CD4-positive, alpha-beta T cell treated with Interleukin-6 for 4 hours (primary cell): ENCODE results near the gene SLC17A5.
"Not testable (repeated sequence)": the region's sequence is repeated elsewhere in the genome, so short reads cannot be mapped to it uniquely, and the experiment has no call there.

Source experiments
- DNase-seq: peaks from one replicate; pipeline ENCODE4 v3.0.0-alpha.2; 2020; ENCODE audit warnings: mixed read lengths

The SLC17A5 gene

DNA sequence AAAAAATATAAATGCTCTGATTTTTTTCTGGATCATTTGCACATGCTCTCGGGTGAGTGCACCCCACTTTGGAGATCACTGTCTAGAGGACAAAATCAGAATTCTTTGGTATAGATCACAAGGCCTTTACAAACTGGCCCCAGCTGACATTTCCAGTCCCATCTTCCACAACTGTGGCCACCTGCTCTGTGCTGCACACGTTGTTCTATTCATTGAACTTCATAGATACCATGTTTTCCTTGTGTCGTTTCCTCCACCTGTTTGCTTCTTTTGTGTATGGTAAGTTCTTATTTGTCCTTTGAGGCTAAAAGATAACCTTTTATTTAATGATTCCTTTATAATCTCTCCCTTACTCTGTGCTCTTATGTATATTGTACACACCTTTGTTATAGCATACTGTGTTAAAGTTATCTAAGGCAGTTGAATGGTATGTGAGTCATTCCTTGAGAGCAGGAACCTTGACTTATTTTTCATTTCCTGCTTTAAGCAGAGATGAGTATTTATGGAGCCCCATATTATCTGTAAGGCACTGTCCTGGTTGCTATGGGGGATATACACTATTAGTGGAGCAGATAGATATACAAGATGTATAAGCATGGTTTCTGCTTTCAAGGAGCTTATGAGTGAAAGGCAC lies 12.0 kb upstream of the SLC17A5 start:
- DNase-seq: no peak

DNA sequence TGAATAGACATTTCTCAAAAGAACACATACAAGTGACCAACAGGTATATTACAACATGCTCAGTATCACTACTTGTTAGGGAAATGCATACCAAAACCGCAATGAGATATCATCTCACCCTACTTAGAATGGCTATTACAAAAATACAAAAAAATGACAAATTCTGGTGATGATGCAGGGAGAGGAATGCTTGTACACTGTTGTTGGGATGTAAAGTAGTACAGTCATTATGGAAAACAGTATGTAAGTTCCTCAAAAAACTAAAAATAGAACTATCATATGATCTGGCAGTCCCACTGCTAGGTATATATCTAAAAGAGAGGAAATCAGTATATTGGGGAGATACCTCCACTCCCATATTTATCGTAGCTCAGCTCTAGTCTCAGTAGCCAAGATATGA lies 10.9 kb upstream of the SLC17A5 start:
- DNase-seq: no peak

DNA sequence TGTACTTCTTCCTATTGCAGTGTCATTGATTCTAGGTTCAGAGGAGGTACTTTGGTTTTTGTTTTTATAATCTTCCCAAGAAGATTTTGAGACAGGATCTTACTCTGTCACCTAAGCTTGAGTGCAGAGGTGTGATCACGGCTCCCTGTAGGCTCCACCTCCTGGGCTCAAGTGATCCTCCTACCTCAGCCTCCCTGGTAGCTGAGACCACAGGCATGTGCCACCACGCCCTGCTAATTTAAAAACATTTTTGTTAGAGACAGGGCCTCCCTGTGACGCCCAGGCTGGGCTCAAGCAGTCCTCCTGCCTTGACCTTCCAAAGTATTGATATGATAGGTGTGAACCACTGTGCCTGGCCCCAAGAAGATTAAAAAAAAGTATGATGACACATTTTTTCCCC lies 3.4 kb upstream of the SLC17A5 start:
- peak; percentile 12 for DNase-seq

DNA sequence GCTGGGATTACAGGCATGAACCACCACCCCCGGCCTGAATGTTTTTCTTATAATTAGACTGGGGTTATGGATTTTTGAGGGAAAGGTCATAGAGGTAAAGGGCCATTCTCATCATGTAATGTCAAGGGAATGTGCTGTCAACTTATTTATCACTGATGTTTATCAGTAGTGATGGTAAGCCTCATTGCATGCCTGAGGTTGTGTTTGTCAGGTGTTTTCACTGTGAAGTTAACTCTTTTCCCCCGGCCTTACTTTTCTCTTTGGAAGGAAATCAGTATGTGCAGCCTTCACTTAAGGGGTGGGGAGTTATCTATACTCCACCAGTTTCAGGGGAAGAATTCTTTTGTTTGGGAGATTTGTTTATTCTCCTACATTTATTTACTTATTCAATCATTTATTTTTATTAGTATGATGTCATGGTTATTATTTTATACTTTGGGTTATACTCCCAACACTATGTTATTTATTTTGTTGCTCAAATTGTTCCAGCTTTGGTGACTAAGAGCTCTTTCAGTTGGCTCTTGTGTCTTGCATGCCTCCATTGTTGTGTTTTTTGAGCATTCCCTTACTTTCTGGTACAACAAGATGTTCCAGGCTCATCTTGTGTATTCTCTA lies 2.8 kb upstream of the SLC17A5 start:
- DNase-seq: no peak

DNA sequence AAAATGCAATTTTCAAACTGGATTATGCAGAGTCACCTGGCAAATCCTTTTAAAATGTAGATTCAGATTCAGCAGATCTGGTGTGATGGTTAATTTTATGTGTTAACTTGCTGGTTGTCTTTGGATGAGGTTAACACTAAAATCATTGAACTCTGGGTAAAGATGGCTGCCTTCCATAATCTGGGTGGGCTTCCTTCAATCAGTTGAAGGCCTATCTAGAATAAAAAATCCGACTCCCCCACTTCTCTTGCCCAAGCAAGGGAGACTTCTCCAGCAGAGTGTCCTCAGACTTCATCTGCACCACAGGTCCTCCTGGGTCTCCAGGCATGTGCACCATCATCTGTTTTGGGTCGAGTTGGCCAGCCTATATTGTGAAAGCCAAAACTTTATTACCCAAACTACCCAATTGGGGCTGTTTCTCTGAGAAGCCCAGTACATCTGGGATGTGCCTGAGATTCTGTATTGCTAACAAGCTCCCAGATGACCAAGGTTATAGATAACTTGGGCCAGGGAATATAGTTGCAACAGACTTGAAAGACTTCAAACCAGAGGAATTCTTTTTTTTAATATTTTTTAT lies 1.6 kb upstream of the SLC17A5 start:
- DNase-seq: no peak

DNA sequence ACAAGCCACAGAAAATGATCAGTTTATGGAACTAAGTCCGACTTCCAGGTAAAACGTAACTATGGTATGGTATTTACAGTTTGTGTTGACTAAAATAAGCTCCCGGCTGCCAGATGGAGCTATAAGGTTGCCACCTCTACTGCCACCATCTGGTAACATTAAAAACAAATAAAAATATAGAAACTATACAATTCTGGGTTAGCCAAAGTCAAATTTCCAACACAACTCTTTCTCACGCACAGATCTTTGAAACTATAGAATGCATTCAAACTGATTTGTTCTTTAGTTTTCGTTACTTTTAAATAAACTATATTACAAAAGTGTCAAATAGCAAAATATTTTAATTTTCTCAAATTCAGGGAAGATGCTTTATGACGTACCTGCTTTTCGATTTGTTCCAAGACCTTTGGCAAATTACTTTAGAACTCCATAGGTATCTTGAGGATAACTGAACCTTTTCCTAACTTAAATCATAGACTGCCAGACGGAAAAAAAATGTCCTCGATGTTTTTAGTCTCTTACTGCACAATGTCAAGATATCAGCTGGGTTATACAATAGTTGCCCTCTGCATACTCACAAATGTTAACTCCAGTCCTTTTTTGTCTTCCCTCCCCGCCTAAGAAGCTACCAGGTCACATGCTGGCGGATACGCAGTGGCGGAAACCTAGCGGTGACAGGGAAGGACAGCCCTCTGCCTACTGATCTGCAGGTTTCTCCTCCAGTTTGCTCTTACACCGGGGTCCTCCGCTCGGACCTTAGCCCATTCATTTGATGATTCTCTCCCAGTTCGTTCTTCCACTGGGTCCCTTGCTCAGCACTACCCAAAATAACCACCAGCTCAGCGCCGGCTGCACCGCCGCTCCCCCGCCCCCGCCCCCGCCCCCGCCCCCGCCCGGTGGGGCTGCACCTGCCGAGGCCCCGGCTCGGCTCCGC lies 888 bp downstream of the SLC17A5 start:
- DNase-seq: peak; percentile 74

DNA sequence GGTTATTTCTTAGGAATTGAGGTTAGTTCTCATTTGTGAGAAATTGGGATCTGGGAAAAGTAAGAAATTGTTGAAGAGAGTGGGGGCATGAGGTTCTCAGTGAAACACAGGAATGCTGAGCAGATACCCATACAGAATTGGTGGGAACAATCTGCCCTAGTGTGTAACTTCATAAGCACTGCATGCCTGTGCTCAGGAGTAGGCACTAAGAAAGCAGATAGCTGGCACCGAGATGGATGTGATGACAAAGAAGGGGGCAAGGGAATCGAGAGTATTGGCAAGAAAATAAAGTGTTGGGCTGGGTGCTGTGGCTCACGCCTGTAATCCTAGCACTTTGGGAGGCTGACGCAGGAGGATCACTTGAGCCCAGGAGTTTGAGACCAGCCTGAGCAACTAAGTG lies 4.0 kb downstream of the SLC17A5 start:
- no peak for DNase-seq

DNA sequence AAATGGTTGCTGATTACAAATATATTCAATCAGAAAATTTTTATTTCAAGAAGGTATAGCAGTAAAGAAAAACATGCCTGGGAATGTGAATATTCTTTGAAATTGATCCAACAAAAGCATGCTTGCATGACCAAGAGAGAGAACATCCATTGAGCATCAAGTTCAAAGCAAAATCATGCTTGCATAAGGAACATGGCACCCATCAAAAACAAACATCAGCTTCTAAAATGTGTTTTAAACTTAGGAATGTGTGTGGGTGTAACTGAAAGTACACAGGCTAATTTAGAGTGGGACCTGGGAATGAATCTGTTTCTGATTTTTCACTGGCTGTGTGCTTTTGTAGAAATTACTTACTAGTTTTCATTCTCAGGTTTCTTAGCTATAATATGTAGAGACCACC lies 5.6 kb downstream of the SLC17A5 start:
- DNase-seq: no peak

DNA sequence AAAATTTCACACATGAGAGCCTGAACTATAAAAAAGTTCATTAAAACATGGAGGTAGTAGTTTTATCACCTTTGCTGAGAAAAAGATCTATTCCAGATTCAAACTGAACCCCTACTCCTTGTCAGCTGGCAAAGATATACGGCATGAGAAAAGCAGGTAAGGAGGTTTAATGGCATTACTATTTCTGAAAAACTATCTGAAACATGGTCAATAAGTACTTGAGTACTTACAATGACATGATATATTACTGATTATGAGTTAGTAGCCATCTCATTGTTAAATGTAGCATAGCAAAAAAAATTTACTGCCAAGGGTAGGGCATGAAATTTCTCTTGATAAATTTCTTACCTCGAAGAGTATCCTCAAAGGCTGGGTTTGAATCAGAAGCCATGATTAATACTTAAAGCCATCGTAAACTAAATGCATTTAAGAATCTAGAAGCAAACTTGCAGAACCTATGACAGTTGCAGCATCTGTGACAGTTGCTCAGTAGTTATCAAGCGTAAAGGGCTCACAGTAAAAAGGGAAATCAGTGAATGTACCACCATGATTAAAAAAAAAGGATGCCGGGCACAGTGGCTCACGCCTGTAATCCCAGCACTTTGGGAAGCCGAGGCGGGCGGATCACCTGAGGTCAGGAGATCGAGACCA lies 8.7 kb downstream of the SLC17A5 start:
- DNase-seq: no peak

DNA sequence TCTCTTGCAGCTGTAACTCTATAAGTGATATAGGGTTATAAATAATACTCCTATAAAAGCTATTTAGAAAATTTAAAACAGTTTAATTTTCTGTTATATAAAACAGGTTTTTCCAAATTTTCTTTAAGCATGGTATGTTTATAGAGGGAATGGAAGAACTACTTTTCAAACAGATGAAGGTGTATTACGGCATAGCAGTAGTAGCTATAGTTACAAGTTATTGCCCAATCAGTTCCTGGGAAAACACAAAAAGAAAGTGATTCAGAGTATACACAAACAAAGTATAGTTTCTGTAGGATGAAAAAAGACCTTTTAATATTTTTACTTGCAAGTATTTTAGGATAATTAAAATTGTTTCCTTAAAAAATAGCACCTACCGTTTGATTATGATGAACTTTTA lies 9.8 kb downstream of the SLC17A5 start:
- DNase-seq: no peak

DNA sequence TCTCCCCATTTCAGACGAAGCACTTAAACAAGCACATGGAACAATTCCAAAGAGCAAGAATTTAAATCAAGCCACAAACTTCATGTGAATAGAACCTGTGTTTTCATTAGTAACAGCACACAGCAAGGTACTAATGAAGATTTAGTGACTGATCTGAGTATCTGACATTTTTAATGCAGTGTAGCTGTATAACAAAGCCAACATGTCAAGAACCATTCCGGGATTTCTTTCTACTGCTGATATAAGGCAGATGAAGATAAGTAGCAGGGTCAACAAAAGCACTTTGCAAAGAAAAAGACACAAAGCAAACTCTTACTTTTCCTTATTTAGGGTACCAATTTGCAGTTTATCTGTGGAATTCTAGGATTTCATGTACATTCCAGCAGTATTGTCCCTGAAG lies 11.3 kb downstream of the SLC17A5 start:
- DNase-seq: no peak

DNA sequence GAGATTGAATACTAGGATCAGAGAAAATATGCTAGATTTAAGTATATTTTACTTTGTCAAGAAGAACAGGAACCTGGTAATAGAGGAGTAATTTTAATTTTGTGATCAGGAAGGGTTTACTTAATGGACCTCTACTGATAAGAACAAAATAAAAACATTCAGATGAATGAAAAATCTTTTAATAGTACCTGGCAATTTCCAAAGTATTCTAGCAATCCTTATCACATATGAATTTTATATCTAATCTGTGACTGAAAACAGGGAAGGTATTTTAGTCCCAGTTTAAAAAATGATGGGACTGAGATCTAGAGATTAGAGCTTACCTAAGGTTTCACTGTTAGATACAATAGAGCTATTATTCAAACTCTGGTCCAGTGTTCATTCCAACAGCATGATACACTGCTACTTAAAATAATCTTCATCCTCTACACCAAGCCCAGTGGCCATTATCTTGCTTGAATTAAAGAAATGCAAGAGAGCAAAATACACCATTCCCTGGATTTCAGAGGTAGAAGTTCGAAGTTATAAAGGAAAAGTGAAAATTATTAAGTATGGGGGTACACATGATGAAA lies 13.5 kb downstream of the SLC17A5 start:
- DNase-seq: no peak

DNA sequence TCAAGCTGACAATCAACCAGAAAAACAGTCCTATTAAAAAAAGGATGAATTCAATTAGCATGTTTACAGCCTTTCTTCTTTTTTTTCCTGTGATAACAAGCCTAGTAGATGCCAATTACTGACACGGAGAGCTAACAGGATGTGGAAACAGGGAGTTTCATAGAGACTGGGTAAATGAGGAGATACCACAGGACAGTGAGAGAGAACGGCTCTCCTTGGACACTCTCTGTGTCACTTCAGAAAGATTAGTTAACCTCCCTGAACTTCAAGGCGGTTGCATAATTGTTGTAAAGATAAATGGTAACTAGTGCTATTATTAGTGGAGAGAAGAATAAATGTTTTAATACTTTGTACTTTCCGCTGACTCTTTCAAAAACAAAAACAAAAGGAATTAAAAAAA lies 14.8 kb downstream of the SLC17A5 start:
- DNase-seq: no peak

DNA sequence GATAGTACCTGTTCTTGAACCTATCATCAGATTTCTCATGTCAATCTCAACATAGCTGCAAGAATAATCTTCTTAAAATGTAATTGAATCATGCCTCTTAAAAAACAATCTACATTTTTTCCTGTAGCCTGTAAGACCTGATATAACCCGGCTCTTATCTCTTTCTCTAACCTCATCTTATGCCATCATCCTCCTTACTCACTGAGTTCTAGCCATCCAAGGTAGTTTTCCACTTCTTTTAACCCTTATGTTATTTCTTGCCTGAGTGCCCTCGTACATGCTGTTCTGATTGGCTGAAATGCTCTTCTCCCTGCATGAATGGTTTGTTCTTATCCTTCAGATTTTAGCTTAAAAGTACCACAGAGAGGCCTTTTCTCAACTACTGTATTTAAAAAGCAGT lies 16.4 kb downstream of the SLC17A5 start:
- DNase-seq: no peak

DNA sequence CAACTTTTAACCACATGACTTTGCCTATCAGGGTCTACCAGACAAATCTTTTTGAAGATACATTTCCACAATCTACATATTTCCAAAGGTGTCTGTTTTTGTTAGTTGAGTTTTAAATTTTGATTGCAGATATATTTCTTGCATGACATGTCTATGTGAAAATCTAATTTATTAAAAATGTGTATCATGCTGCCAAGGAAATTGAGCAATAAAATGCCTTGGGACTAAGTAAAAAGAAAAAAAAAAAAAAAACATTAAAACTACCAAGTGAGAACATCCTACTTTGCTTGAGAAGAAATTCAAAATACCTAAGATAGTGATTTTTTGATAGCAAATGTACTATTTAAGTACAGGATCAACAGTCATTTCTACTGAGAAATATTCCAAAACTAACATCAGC lies 17.7 kb downstream of the SLC17A5 start:
- DNase-seq: no peak

DNA sequence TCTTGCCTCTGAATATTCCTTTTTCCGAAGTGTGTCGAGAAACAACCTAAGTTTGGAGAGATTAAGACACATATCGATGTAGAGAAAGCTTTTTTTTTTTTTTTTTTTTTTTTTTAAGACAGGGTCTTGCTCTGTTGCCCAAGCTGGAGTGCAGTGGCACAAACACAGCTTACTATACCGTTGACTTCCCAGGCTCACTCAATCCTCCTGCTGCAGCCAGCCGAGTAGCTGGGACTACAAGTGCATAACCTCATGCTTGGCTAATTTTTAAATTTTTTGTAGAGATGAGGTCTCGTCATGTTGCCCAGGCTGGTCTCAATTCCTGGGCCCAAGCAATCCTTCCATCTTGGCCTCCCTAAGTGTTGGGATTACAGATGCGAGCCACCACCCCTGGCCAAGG lies 21.4 kb downstream of the SLC17A5 start:
- no peak for DNase-seq

DNA sequence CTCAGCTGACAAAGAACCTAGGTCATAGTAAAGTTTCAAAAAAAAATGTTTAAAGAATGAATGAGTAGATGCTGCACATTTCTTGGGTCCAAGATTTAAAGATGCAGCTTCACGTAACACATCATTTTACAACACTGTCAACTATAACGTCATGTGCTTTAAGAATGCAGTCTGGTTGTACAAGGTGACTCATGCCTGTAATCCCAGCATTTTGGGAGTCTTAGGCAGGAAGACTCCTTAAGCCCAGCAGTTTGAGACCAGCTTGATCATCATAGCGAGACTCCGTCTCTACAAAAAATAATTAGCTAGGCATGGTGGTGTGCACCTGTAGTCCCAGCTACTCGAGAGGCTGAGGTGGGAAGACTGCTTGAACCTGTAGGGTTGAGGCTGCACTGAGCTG lies 21.9 kb downstream of the SLC17A5 start:
- no peak for DNase-seq

DNA sequence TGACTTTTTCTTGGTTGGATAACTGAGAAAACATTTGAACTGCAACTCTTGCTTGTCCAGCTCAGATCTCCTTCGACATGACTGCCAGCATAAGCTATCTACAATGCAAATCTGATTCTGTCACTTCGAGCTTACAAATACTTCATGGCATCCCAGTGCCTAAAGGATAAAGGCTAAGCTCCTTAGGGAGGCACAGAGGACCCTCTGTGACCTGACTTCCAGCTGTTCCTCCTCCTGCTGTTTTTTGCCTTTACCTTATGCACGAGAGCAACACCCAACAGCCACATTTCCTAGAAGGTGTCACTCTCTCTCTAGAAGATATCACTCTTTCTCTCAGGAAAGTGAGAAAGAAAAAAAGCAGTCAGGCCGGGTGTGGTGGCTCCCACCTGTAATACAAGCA lies 23.4 kb downstream of the SLC17A5 start:
- no peak for DNase-seq

DNA sequence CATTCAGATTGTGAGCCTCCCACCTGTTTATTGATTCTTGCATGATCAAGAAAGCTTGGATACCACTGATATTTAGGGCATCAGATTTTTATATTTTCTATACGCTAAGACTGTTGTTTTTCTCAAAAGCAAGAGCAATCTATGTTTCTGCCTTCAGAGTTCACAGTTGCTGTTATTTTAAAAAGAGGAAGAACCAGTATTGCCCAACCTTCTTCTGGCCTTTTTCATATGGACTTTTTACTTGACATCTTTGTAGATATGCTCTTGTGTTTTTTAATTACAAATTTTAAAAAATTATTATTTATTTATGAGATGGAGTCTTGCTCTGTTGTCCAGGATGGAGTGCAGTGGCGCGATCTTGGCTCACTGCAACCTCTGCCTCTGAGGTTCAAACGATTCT lies 28.9 kb downstream of the SLC17A5 start:
- no peak for DNase-seq

DNA sequence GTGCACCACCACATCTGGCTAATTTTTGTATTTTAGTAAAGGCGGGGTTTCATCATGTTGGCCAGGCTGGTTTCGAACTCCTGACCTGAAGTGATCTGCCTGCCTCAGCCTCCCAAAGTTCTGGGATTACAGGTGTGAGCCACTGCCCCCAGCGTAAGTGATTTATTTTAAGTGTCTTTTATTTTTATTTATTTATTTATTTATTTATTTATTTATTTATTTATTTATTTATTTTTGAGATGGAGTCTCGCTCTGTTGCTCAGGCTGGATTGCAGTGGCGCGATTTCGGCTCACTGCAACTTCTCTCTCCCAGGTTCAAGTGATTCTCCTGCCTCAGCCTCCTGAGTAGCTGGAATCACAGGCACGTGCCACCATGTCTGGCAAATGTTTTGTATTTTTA lies 30.3 kb downstream of the SLC17A5 start:
- DNase-seq: not testable (repeated sequence)

DNA sequence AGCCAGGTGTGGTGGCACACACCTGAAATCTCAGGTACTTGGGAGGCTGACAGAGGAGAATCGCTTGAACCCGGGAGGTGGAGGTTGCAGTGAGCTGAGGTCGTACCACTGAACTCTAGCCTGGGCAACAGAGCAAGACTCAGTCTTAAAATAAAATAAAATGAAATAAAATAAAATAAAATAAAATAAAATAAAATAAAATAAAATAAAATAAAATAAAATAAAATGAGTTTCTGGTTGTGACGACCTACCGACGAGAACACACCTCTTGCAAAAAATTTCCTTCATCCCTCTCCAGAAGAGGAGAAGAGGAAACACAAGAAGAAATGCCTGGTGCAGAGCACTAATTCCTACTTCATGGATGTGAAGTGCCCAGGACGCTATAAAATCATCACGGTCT lies 35.7 kb downstream of the SLC17A5 start:
- DNase-seq: not testable (repeated sequence)

DNA sequence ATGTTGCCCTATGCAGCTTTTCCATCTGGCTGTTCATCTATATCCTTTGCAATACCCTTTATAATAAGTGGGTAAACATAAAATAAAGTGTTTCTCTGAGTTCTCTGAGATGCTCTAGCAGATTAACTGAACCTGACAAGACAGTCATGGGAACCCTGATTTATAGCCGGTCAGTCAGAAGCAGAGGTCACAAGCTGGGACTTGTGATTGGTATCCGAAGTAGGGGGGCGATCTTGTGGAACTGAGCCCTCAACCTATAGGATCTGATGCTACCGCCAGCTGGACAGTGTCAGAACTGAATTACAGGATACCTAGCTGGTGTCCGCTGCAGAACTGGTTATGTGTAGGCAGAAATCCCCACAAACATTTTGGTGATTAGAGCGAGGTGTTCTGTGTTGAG lies 39.0 kb downstream of the SLC17A5 start:
- no peak for DNase-seq
